NCI-H82 (cell line): ENCODE data around the gene RPS6KA4.

Source experiments
- DNase-seq: peaks from one replicate; lab custom pipeline; 2025; lab: John Stamatoyannopoulos, UW

Gene RPS6KA4

DNA sequence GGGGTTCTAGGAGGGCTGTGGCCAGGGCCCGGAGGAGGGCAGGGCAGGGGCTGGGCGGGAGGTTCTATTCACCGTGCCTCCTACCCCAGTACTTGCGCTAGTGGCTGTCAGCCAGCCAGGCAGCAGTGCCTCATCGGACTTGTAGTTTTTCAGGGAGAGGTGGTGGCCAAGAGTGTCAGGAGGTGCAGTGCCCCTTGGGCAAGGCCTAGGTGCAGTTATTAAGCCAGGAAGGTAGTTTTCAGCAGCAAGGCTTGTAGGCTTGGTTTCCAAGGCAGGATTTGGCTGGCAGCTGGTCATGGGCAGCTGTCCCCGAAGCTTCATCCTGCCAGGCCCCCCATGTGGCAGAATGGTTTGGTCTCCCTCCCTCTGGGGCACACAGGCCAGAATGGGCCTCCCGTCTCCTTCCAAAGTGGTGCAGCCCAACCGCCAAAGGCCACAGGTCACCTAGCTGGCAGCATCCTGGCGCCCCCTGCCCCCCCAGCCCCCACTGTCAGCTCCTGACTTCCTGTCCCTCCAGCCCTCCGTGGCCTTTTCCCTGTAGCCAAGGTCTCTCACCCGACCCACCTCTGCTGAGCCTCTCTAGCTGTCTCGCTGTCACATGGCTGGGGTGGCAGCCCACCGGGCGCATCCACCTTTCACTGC, 10.5 kb upstream of the RPS6KA4 start:
- no peak for DNase-seq

DNA sequence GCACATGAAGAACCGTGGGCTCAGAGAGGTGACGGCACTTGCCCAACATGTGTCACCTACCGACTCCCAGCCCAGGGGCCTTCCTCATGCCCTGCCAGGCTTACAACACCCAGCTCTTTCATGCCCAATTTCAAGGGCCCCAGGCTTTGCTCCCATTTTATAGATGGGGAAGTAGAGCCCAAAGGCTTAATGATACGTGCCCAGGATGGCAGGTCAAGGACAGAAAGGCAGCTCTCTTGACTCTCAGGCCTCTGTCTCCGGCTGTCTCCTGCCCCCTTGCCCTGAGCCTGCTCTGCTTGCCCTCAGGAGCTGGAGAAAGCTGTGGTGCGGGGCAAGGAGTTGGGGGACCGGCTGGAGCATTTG, 10.0 kb upstream of the RPS6KA4 start:
- no peak for DNase-seq

DNA sequence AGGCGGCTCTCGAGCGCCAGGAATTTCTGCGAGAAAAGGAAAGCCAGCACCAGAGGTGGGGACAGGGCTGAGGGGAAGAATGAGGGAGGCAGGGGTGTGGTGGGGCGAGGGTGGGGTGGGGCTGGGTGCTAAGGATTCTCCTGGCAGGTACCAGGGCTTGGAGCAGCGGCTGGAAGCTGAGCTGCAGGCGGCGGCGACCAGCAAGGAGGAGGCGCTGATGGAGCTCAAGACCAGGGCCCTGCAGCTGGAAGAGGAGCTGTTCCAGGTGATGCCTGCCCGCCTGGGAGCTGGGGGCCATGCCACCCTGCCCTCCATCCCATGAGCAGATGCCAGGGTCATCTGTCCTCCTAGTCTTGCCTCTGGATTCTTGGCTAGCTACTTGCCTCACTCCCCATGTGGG, 9.6 kb upstream of the RPS6KA4 start:
- DNase-seq, result no peak

DNA sequence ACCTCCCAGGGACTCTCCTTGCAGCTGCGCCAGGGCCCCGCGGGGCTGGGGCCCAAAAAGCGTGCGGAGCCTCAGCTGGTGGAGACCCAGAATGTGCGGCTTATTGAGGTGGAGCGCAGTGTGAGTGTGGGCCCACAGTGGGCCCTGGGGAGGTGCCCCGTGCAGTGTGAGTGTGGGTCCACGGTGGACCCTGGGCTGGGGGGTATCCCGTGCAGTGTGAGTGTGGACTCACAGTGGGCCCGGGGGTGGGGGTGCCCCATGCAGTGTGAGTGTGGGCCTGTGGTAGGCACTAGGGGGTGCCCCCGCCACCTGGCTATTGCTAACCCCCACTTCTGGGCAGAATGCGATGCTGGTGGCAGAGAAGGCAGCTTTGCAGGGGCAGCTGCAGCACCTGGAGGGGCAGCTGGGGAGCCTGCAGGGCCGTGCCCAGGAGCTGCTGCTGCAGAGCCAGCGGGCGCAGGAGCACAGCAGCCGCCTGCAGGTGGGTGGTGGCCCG, 7.8 kb upstream of the RPS6KA4 start:
- no peak for DNase-seq

DNA sequence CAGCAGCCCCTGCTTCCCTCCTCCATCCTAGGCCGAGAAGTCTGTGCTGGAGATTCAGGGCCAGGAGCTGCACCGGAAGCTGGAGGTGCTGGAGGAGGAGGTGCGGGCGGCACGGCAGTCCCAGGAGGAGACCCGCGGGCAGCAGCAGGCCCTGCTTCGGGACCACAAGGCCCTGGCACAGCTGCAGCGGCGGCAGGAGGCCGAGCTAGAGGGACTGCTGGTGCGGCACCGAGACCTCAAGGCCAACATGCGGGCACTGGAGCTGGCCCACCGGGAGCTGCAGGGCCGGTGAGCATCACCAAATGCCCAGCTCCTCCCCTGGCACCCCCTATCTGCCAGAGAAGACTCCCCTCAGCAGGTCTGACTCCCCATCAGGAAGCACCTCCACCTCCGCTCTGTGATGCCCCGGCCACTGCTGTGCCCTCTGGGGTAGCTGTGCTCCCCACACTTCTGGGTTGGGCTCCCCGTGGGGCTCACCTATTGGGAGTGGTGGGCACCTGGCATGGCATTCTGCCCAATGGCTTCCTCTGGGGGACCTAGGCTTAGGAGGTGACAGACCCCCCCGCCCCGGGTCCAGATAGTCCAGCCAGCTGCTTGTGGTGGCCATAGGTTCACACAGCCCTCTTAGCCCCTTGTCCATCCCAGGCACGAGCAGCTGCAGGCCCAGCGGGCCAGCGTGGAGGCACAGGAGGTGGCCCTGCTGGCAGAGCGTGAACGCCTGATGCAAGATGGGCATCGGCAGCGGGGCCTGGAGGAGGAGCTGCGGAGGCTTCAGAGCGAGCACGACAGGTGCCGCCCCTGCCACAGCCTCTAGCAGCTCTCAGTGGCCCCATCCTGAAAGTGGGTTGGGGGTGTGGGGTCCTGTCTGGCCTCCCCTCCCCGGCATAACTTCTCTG, 6.6 kb upstream of the RPS6KA4 start:
- no peak for DNase-seq

DNA sequence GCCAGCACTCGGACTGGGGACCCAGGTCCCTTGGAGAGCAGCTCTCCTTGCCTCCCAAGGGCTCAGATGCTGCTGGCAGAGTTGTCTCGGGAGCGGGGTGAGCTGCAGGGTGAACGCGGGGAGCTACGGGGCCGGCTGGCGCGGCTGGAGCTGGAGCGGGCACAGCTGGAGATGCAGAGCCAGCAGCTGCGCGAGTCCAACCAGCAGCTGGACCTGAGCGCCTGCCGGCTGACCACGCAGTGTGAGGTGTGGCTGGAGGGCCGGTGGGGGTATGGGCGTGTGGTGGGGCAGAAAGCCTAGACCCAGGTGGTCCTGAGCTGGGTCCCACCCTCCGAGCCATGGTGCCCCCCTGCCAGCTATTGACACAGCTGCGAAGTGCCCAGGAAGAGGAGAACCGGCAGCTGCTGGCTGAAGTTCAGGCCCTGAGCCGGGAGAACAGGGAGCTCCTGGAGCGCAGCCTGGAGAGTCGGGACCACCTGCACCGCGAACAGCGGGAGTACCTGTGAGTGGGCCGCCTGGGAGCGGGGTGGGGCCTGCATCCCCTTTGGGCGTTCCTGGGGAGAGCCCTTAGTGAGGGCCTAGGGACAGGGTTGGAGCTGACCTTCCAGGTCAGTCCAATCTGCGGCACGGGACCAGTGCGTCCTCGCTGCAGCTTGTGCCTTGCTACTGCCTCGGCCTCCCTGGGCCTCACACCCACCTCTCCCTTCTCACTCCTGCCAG, 5.8 kb upstream of the RPS6KA4 start:
- no peak for DNase-seq

DNA sequence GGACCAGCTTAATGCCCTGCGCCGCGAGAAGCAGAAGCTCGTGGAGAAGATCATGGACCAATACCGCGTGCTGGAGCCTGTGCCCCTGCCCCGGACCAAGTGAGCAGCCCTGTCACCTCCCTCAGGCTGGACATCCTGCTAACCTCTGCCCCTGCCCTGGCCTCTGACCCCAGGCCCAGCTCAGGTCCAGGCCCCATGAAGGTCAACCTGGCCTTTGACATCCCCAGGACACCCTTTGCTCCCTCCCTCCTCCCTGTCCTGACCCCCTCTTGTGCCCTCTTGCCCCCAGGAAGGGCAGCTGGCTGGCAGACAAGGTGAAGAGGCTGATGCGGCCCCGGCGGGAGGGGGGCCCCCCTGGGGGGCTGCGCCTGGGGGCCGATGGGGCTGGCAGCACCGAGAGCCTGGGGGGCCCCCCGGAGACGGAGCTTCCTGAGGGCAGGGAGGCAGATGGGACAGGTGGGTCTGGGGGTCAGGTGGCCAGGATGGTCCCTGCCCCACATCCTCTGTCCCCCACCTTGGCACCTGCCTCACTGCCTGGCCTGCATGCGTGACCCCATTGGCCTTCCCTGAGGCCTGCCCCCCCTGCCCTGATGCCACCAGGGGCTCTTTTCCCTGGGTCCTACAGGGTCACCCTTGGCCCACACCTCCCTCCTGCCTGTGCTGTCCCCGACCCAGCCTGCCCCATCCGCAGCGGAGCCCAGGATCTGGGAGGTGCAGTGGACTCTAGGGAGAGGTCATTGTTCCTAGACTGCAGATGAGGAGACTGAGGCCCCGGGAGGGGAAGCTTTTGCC, 5.1 kb upstream of the RPS6KA4 start:
- no peak for DNase-seq

DNA sequence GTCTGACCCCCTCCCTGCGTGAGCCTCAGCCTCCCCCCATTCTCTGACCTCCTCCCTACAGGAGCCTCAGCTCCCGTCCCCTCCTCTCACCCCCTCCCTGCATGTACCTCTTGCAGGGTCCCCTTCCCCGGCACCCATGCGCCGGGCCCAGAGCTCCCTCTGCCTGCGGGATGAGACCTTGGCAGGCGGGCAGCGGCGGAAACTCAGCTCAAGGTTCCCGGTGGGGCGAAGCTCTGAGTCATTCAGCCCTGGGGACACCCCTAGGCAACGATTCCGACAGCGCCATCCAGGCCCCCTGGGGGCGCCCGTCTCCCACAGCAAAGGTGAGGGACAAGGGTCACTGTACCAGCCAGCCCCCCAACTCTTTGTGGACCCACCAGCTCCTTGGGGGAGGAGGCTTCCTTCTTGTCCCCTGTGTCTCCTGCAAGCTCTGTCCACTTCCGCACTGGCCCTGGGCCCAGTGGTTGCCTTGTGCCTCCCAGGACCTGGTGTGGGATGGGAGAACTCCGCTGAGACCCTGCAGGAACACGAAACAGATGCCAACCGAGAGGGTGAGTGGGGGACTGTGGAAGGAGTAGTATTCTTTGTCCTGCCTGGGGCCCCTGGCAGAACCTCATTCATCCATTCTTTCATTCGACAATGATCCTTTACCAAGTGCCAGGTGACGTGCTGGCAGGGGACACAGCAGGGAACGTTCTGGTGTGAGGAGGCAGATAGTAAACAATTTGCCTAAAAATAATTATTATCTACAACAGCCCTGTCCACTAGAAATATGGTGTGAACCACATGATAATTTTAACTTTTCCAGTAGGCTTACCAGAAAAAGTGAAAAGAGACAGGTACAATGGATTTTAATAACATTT, 3.7 kb upstream of the RPS6KA4 start:
- peak; percentile 87 for DNase-seq

DNA sequence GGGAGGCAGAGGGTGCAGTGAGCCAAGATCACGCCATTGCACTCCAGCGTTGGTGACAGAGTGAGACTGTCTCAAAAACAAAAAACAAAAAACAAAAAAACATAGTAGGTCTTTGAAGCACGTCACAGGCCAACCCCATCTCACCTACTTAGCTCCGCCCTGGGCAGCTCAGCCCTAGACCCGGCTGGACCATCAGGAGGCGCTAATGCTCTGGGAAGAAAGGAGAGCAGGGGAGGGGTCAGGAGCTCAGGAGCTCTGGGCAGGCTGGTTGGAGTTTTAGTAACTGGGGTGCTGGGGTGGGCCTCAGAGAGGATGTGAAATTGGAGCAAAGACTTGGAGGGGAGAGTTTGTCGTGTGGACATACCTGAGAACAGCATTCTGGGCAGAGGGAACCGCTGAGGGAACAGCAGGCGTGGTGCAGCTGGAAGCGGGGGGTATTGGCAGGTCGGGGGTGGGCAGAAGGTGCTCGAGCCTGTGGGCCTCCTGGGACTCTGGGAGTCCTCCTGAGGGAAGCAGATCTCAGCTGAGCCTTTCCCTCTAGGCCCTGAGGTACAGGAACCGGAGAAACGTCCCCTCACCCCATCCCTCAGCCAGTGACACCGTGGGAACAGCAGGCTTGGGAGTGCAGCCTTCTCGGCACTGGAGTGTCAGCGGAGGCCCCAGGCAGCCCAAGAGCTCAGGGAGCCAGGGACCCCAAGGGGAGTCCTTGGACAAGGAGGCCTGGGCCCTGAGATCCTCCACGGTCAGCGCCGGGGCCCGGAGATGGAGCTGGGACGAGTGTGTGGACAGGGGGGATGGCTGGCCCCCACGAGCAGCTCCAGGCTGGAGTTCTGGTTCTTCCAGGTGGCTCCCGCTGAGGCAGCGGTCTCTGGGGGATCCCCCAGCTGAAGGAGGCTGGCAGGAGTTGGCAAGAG, 2.2 kb upstream of the RPS6KA4 start:
- peak; percentile 76 for DNase-seq

DNA sequence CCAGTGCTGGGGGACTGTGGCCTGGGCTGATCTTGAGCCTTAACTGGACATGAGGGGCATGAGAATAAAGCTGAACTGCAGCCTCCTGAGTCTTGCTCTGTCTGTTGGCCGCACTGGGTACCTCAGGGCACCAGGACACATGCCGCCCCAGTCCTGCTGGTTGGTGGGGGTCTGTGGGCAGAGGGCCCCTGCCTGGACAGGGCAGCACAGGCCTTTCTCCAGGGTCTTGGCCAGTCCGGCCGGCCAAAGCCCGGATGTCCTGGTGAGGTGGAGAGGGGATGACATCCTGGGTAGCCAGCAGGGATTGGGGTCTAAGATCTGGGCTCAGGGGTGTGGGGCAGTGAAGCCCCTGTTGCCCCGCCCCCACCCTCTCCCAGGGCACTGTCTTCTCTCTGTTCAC, 1.5 kb upstream of the RPS6KA4 start:
- DNase-seq, result no peak

DNA sequence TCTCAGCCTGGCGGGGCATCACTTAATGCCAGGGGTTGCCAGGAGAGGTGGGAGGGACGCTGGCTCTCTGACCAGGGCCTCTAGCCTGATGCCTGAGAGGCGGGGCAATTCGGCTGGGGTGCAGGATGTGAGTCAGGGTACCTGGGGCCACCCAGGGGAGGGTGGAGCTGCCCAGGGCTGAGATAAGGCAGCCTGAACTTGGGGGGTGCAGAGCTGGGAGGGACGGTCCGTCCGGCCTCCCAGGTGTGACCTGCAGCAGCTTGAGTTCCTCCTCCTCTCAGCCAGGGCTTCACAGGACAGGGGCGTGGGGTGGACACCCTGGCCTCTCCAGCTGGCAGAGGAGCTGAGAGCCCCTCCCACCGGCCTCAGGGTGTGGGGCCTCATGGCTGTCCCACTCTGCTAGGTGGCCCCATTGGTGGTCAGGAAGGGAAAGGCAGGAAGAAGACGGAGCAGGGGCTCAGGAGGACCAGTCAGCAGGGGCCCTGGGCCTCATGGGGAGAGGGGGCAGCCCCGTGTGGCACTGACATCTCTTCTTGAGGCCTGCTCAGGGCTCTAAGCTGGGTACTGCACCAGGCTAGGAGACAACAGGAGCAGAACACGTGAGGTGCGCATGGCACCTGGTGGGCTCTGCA, 942 bp upstream of the RPS6KA4 start:
- no peak for DNase-seq

DNA sequence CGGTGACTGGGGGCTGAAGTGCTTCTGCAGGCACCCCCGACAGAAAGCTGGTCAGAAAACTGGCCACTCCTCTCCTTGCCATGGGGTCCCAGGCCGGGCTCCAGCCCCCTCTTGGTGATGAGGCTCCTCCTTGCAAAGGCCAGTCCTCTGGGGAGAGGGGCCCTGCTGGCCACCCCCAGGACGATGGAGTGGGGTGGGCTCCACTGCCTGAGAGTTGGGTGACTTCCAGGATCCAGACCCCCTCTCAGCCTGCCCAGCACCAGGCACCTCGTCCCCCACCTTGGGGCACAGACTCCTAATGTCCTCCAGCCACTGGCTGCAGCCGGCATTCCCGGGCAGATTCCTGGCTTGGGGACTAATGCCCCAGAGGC, 441 bp upstream of the RPS6KA4 start:
- no peak for DNase-seq

DNA sequence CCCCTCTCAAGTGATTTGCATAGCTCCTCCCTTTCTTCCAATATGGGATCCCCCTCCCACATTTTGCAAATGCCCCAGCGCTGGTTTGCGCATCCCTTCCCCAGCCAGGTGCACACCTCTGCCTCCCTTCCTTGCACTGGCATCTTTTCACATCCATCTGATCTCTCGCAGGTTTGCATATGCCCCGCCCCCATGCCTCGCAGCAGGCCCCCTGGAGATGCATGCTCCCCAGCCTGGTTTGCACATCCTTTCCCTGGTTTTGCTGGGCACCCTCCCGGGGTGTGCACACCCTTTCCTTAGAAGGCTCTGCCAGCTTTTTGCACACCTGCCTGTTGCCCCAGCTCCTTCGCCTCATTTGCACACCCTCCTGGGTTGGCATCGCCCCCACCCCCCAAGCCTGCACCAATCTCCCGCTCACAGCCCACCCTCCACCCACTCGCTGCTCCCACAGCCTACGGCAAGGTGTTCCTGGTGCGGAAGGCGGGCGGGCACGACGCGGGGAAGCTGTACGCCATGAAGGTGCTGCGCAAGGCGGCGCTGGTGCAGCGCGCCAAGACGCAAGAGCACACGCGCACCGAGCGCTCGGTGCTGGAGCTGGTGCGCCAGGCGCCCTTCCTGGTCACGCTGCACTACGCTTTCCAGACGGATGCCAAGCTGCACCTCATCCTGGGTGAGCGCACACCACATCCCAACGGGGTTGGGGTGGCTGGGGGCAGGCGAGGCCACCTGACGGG, 917 bp downstream of the RPS6KA4 start:
- no peak for DNase-seq

DNA sequence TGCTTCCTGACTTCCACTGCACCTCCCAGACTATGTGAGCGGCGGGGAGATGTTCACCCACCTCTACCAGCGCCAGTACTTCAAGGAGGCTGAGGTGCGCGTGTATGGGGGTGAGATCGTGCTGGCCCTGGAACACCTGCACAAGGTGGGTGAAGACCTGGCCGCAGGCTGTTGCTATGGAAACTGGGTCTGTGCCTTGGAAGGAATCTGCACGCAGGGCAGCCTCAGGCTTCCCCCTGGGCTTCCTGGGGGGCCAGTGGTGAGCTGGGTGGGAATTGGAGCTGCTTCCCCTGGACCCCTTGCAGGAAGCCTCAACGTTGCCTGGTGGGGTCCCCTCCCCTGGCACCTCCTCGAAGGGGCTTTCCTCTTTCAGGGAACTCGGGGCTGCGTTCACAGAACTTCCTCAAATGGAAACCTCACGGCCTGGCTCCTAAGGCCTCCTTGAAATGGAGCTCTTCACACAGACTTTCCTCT, 1.5 kb downstream of the RPS6KA4 start:
- DNase-seq, result no peak

DNA sequence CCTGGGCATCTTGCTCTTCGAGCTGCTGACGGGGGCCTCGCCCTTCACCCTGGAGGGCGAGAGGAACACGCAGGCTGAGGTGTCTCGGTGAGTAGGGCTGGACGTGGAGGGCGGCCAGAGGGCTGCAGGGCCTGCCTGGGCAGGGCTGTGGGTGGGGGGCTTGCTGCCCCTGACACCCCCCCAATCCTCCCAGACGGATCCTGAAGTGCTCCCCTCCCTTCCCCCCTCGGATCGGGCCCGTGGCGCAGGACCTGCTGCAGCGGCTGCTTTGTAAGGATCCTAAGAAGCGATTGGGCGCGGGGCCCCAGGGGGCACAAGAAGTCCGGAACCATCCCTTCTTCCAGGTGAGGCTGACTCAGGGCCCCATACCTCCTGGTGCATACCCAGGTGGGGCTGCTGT, 2.7 kb downstream of the RPS6KA4 start:
- no peak for DNase-seq

DNA sequence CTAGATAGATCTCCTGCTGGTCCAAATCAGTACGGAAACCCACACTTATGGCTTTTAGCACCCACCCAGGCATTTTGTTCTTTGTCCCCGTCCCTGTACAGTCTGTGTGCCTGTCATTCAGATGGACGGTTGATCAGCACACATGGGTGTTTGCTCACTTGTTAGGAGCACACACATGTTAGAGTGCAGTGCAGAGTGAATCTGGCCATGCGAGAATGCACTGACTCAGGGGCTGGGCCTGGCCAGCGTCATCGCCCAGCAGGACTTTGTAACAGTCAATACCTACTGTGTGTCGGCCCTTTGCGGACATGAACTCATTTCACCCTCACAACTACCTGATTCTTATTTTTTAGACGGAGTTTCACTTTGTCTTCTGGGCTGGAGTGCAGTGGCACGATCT, 3.4 kb downstream of the RPS6KA4 start:
- no peak for DNase-seq

DNA sequence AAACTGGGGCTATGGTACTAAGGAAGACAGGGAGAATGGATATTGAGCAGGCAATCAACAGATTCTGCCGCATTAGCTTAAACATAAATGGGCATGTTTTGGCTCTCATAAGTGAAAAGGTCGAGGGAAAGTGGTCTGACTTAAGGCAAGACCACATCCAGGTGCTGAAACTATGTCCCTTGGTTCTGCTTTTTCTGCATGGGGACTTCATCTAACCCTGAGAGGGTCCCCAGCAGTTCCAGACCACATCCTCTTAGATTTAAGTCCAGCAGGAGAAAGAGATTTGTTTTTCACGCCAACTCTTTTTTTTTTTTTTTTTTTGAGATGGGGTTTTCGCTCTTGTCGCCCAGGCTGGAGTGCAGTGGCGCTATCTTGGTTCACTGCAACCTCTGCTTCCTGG, 5.5 kb downstream of the RPS6KA4 start:
- no peak for DNase-seq

DNA sequence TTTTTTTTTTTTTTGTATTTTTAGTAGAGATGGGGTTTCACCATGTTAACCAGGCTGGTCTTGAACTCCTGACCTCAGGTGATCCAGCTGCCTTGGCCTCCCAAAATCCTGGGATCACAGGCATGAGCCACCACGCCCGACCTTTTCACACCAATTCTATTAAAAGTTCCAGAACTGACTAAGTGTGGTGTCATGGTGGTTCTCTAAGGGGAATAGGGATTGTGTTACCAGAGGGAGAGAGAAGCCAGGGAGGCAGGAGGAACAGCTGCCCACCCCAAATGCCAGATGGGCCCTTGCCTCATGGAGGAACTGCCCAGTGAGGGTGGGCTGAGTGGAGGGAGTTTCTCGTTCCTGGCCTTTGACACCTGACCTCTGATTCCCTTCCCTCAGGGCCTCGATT, 5.9 kb downstream of the RPS6KA4 start:
- no peak for DNase-seq

DNA sequence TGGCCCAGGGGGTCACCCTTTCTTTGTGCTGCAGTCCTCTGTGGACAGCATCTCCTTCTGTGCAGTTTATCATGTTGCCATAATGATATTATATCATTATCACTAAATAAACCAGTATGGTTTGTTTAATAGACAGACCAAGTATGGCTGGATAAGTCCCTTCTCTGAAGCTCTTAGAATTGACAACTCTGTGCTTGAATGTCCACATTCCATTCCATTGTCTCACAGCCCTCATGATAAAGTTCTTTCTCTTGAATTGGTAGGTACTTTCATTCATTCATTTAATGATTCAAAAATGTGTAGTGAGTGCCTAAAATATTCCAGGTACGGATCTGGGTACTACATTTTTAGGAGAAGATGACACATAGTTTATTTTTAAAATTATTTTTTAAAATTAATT, 7.8 kb downstream of the RPS6KA4 start:
- DNase-seq, result no peak
